Stimulated activated CD4-positive, alpha-beta T cell treated with anti-CD3 and anti-CD28 coated beads, TNF-alpha, amount 100 ng/mL, for 24 hours (primary cell): ENCODE measurements around the gene RPL7A.
"Not testable (repeated sequence)": the region's sequence is repeated elsewhere in the genome, so short reads cannot be mapped to it uniquely, and the experiment has no call there.

ENCODE experiments used
- DNase-seq, 3 experiments: peaks; one replicate each; pipeline ENCODE4 v3.0.0-alpha.2; 2020; ENCODE audit warnings: low read depth in 3 of 3

Gene RPL7A

GRCh38 chr9:133387680-133388079 lies 39.7 kb downstream of the RPL7A start:
- no peak for DNase-seq

- no peak for DNase-seq
These were observed 41.1 kb downstream of the RPL7A start for GRCh38 chr9:133389025-133389557.

DNA sequence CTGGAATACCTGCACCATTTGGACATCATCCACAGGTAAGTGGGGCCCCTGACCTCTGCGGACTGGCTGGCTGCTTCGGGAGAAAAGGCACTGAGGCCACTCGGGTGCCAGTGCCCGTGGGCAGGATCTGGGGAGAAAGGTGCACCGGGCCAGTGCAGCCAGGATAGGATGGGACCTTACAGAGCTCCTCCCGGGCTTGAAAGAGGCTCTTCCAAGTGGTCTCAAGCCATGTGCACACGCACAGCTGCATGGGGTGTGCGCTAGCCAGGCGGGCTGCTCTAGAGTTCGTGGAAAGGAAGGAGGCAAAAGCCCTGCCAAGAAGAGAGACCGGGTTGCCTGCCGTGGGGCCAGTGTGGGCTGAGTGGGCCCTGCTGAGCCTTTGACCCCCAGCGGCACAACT lies 41.5 kb downstream of the RPL7A start:
- DNase-seq: no peak

DNA sequence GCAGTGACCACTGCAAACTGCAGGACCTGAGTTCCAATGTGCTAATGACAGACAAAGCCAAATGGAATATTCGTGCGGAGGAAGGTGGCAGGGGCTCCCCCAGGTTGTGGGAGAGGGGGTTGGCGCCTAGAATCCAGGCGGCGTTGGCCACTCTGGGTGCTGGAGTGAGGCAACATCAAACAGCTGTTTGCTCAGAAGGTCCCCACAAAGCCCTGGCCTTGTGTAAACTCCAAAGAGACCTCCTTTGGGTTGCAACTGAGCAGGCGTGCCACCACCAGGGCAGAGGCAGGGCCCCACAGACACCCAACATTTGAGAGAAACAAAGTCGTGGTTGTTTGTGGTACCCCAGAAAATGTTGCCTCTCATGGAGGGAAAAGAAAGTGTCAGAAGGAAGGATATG lies 42.7 kb downstream of the RPL7A start:
- no peak for DNase-seq

- not testable (repeated sequence) for DNase-seq
These were observed 43.4 kb downstream of the RPL7A start for GRCh38 chr9:133391449-133391848.

GRCh38 chr9:133392308-133392707 lies 44.3 kb downstream of the RPL7A start:
- DNase-seq: not testable (repeated sequence)

- DNase-seq: no peak
These were observed 45.4 kb downstream of the RPL7A start for GRCh38 chr9:133393399-133393798.

- DNase-seq: no peak
These were observed 46.8 kb downstream of the RPL7A start for GRCh38 chr9:133394687-133395271.

DNA sequence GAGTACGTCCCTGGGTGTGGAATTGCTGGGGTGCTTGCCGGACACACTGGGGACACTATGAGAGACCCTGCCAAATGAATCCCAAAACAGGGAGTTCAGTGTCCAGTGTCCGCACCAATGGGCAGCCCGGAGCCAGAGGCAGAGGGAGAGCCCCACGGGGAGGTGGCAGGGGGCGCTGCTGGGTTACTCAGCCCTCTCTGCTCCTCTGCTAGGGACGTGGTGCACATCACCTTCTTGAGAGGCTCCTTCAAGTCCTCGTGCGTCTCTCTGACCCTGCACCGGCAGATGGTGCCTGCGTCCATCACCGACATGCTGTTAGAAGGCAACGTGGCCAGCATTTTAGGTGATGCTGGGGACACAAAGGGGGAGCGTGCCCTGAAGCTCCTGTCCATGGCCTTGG lies 48.9 kb downstream of the RPL7A start:
- no peak for DNase-seq

DNA sequence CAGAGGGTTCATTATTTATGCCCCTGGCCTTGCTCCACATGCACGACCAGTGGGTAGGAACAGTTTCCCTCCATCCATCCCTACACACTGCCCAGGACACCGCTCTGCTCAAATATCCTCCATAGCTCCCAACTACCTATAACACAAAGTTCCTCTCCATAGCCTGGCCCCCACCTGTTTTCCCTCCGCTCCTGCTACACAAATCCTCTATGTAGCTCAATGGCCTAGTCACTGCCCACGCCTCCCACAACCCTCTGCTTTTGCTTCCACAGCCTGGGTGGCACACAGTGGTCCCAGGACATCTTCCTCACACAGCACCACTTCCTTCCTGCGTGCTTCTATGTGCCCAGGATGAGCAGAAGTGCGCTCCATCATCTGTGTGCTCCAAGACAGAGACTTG lies 49.4 kb downstream of the RPL7A start:
- DNase-seq: no peak

DNA sequence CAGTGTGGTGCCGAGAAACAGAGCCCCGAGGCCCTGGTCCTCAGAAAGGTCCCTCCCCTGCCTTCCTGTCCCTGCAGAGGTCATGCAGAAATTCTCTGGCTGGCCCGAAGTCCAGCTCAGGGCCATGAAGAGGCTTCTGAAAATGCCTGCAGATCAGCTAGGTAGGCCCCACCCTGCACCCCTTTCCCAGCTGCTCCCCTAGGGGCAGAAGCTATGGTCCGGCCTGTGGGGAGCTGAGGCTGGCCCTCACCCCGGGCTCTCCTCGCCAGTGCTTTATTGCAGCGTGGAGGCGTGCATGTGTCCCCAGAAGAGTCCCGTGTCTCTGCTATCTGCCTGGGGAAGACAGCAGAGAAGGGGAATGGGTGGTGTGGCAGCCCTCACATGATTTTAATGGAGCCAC lies 49.9 kb downstream of the RPL7A start:
- DNase-seq: no peak

GRCh38 chr9:133400292-133400691 lies 52.3 kb downstream of the RPL7A start:
- no peak for DNase-seq
